ENCODE measurements around the gene ALOXE3.

The ALOXE3 gene

GRCh38 chr17:8067806-8068205 is 50.5 kb downstream of the ALOXE3 start:
- TF ChIP-seq POU6F1 (CRISPR knock-in tag; IDR thresholded peaks at IDR 0.05; ENCODE audit: borderline replicate concordance, low read depth) (no peak), SNAI2 (CRISPR knock-in tag; IDR thresholded peaks at IDR 0.05) (no peak), TOX (CRISPR knock-in tag; IDR thresholded peaks at IDR 0.05; ENCODE audit: borderline replicate concordance) (no peak), OSR1 (CRISPR knock-in tag; IDR thresholded peaks at IDR 0.05) (no peak), ESRRG (CRISPR knock-in tag; IDR thresholded peaks at IDR 0.05) (no peak), CSDC2 (CRISPR knock-in tag; IDR thresholded peaks at IDR 0.05) (no peak), ZFP30 (CRISPR knock-in tag; IDR thresholded peaks at IDR 0.05) (no peak), PATZ1 (CRISPR knock-in tag; IDR thresholded peaks at IDR 0.05; ENCODE audit: borderline replicate concordance) (no peak), PPARA (CRISPR knock-in tag; IDR thresholded peaks at IDR 0.05; ENCODE audit: borderline replicate concordance) (no peak), RARB (CRISPR knock-in tag; IDR thresholded peaks at IDR 0.05) (no peak)
- no peak for ATAC-seq

GRCh38 chr17:8066841-8067775 is 51.2 kb downstream of the ALOXE3 start:
- no peak for ATAC-seq
- TF ChIP-seq PATZ1 (CRISPR knock-in tag; IDR thresholded peaks at IDR 0.05; ENCODE audit: borderline replicate concordance) (no peak), ISL1 (CRISPR knock-in tag; IDR thresholded peaks at IDR 0.05) (no peak), RARB (CRISPR knock-in tag; IDR thresholded peaks at IDR 0.05) (no peak), ZC3H10 (CRISPR knock-in tag; IDR thresholded peaks at IDR 0.05) (no peak), ZFP30 (CRISPR knock-in tag; IDR thresholded peaks at IDR 0.05) (no peak), CREB5 (CRISPR knock-in tag; IDR thresholded peaks at IDR 0.05; ENCODE audit: low read depth) (no peak), ZFP3 (CRISPR knock-in tag; IDR thresholded peaks at IDR 0.05) (no peak)

- TF ChIP-seq RARB (CRISPR knock-in tag; IDR thresholded peaks at IDR 0.05): no peak
- no peak for TF ChIP-seq SNAI2 (CRISPR knock-in tag; IDR thresholded peaks at IDR 0.05)
- no peak for TF ChIP-seq POU6F1 (CRISPR knock-in tag; IDR thresholded peaks at IDR 0.05; ENCODE audit: borderline replicate concordance, low read depth)
- TF ChIP-seq ZNF565 (CRISPR knock-in tag; conservative IDR thresholded peaks at IDR 0.05; ENCODE audit: low read depth): no peak
- no peak for TF ChIP-seq OSR1 (CRISPR knock-in tag; IDR thresholded peaks at IDR 0.05)
- TF ChIP-seq TOX (CRISPR knock-in tag; IDR thresholded peaks at IDR 0.05; ENCODE audit: borderline replicate concordance): no peak
- no peak for ATAC-seq
Measured at GRCh38 chr17:8064561-8065019, 53.7 kb downstream of the ALOXE3 start.

- ATAC-seq: no peak
- no peak for TF ChIP-seq POU6F1 (CRISPR knock-in tag; IDR thresholded peaks at IDR 0.05; ENCODE audit: borderline replicate concordance, low read depth)
Measured at GRCh38 chr17:8063761-8064534, 54.4 kb downstream of the ALOXE3 start.

All from SK-N-SH treated with all-trans-retinoic acid at 6 μM for 48 hours (cell line).